SU-DHL-6 (cell line): ENCODE results near the gene SCD5.

Source experiments
- H2AFZ ChIP-seq: fragments of 200-600 bp; sonication (generic); 2 replicates; pipeline ENCODE4 v1.6.1; 2014; ENCODE audit warnings: low read depth, mild to moderate bottlenecking, moderate library complexity, mixed read lengths, antibody characterized with exemption, low read length; ENCODE audit not compliant: severe bottlenecking
- H3F3A ChIP-seq: fragments of 200-600 bp; shearing (Covaris generic); 2 replicates; pipeline ENCODE4 v1.6.0; 2016; ENCODE audit warnings: antibody characterized with exemption, mild to moderate bottlenecking; ENCODE audit not compliant: insufficient read depth
- H3K27ac ChIP-seq: fragments of 200-600 bp; sonication (generic); 2 replicates; pipeline ENCODE4 v1.5.1; 2016; ENCODE audit warnings: low read depth, mild to moderate bottlenecking, low read length, moderate library complexity, mixed read lengths
- H3K27me3 ChIP-seq: fragments of 200-600 bp; sonication (generic), shearing (Covaris generic); 2 replicates; pipeline ENCODE4 v1.6.0; 2014; ENCODE audit warnings: mild to moderate bottlenecking, low read length
- H3K36me3 ChIP-seq: fragments of 200-600 bp; sonication (generic); 2 replicates; pipeline ENCODE4 v1.6.1; 2014; ENCODE audit warnings: mild to moderate bottlenecking, low read length, mixed read lengths
- H3K4me2 ChIP-seq: fragments of 300-600, 200-600 bp; shearing (Covaris generic), sonication (generic); 2 replicates; pipeline ENCODE4 v1.6.0; 2014; ENCODE audit warnings: low read length, low read depth, mild to moderate bottlenecking; ENCODE audit not compliant: poor library complexity, severe bottlenecking
- H3K4me3 ChIP-seq: fragments of 200-600 bp; sonication (generic); 2 replicates; pipeline ENCODE4 v1.5.1; 2014; ENCODE audit warnings: antibody characterized with exemption, low read length, mild to moderate bottlenecking, mixed read lengths; ENCODE audit not compliant: insufficient read depth, poor library complexity, severe bottlenecking
- H3K79me2 ChIP-seq: fragments of 200-600 bp; sonication (generic); 2 replicates; pipeline ENCODE4 v1.6.1; 2014; ENCODE audit warnings: mild to moderate bottlenecking, low read length, moderate library complexity; ENCODE audit not compliant: insufficient read depth
- H3K9ac ChIP-seq: fragments of 200-600 bp; sonication (generic); 2 replicates; pipeline ENCODE4 v1.7.0; 2014; ENCODE audit warnings: mild to moderate bottlenecking, low read length
- H3K9me2 ChIP-seq: fragments of 200-600 bp; sonication (generic); replicated peaks from 2 replicates; pipeline ENCODE4 v1.6.1; 2014; ENCODE audit warnings: low read length; ENCODE audit not compliant: insufficient read depth
- H3K9me3 ChIP-seq: fragments of 200-600 bp; sonication (generic); 2 replicates; pipeline ENCODE4 v1.6.1; 2014; ENCODE audit warnings: low read length, mixed read lengths; ENCODE audit not compliant: insufficient read depth
- H4K20me1 ChIP-seq: fragments of 200-600 bp; sonication (generic); 2 replicates; pipeline ENCODE4 v1.6.1; 2014; ENCODE audit warnings: low read depth, mild to moderate bottlenecking, antibody characterized with exemption, low read length, moderate library complexity, mixed read lengths
- CTCF ChIP-seq: fragments of 200-600 bp; sonication (generic); IDR thresholded peaks from one replicate; pipeline ENCODE4 v1.5.1; 2017; ENCODE audit warnings: antibody characterized with exemption, mild to moderate bottlenecking, low read length, moderate library complexity; ENCODE audit not compliant: insufficient read depth, poor library complexity, severe bottlenecking
- EZH2phosphoT487 ChIP-seq: fragments of 200-600 bp; sonication (generic), shearing (Covaris generic); conservative IDR thresholded peaks from 2 replicates; pipeline ENCODE4 v1.6.1; 2018; ENCODE audit warnings: mild to moderate bottlenecking, antibody characterized with exemption, low read length, moderate library complexity, mixed read lengths

The SCD5 gene

GRCh38 chr4:82667761-82668480, 130.7 kb downstream of the SCD5 start:
- H3K27me3 ChIP-seq, result no peaks in the 10 kb centered on the region
- H3K27ac ChIP-seq, result no peak overlapping the region
- H3F3A ChIP-seq, result no peaks in the 10 kb centered on the region
- no peaks in the 10 kb centered on the region for H4K20me1 ChIP-seq
- H3K4me2 ChIP-seq, result no peak overlapping the region
- no peaks in the 10 kb centered on the region for H3K9me2 ChIP-seq
- TF ChIP-seq CTCF (no peak), EZH2phosphoT487 (no peak)
- no peaks in the 10 kb centered on the region for H3K36me3 ChIP-seq
- no peak overlapping the region for H2AFZ ChIP-seq
- H3K79me2 ChIP-seq, result no peaks in the 10 kb centered on the region
- H3K4me3 ChIP-seq, result no peak overlapping the region
- no peak overlapping the region for H3K9ac ChIP-seq
- no peaks in the 10 kb centered on the region for H3K9me3 ChIP-seq

- H4K20me1 ChIP-seq, result no peaks in the 10 kb centered on the region
- no peaks in the 10 kb centered on the region for H3F3A ChIP-seq
- no peak overlapping the region for H3K27ac ChIP-seq
- no peak overlapping the region for H3K4me3 ChIP-seq
- H3K9me2 ChIP-seq, result no peaks in the 10 kb centered on the region
- H2AFZ ChIP-seq, result no peak overlapping the region
- H3K4me2 ChIP-seq, result no peak overlapping the region
- no peak for TF ChIP-seq CTCF
- no peak for TF ChIP-seq EZH2phosphoT487
- H3K79me2 ChIP-seq, result no peaks in the 10 kb centered on the region
- H3K9me3 ChIP-seq, result no peaks in the 10 kb centered on the region
- H3K9ac ChIP-seq, result no peak overlapping the region
- no peaks in the 10 kb centered on the region for H3K36me3 ChIP-seq
- H3K27me3 ChIP-seq, result no peaks in the 10 kb centered on the region
These were observed 131.5 kb downstream of the SCD5 start for GRCh38 chr4:82666970-82667665.

GRCh38 chr4:82661181-82661992, 137.2 kb downstream of the SCD5 start:
- Histone ChIP-seq H3K4me2 (no peak overlapping the region), H3K27me3 (no peaks in the 10 kb centered on the region), H3K9me3 (no peaks in the 10 kb centered on the region), H3K4me3 (no peak overlapping the region), H3K27ac (no peak overlapping the region), H3K9ac (no peak overlapping the region), H3F3A (no peaks in the 10 kb centered on the region), H2AFZ (no peak overlapping the region), H3K79me2 (no peaks in the 10 kb centered on the region), H3K36me3 (no peaks in the 10 kb centered on the region), H4K20me1 (no peaks in the 10 kb centered on the region), H3K9me2 (no peaks in the 10 kb centered on the region)
- TF ChIP-seq CTCF (no peak), EZH2phosphoT487 (no peak)
